Muscle layer of colon (tissue), 2 donors: ENCODE measurements around the gene AKR1C2.
"Not testable (repeated sequence)": the region's sequence is repeated elsewhere in the genome, so short reads cannot be mapped to it uniquely, and the experiment has no call there.

Experiments
- H3K27ac ChIP-seq: one replicate; pipeline ENCODE4 v1.7.0; 2013; ENCODE audit warnings: low read depth, mild to moderate bottlenecking, low read length, moderate library complexity
- H3K27me3 ChIP-seq, 2 donors: one replicate each; pipeline ENCODE4 v1.7.0; 2013; ENCODE audit warnings: low read length in 2 of 2, mild to moderate bottlenecking in 2 of 2; ENCODE audit not compliant: insufficient read depth in 2 of 2, control insufficient read depth in 1 of 2
- H3K36me3 ChIP-seq: one replicate; pipeline ENCODE4 v1.7.0; 2013; ENCODE audit warnings: mild to moderate bottlenecking, low read length; ENCODE audit not compliant: insufficient read depth
- H3K4me1 ChIP-seq: one replicate; pipeline ENCODE4 v1.7.0; 2013; ENCODE audit warnings: mild to moderate bottlenecking, low read length; ENCODE audit not compliant: insufficient read depth
- H3K4me3 ChIP-seq, 2 donors: one replicate each; pipeline ENCODE4 v1.7.0; 2013; ENCODE audit warnings: low read length in 2 of 2, low read depth in 1 of 2, mild to moderate bottlenecking in 1 of 2, moderate library complexity in 1 of 2
- H3K9ac ChIP-seq: one replicate; pipeline ENCODE4 v1.7.0; 2013; ENCODE audit warnings: low read length
- H3K9me3 ChIP-seq: one replicate; pipeline ENCODE4 v1.7.0; 2013; ENCODE audit warnings: mild to moderate bottlenecking, low read length
- donor health status: abdominal sarcoma.
- donor health status: Adenocarcinoma of cecum.

AKR1C2 gene

GRCh38 chr10:4983615-4984216, 19.9 kb downstream of the AKR1C2 start:
- Histone ChIP-seq H3K9ac (no peak overlapping the region), H3K4me3 (no peak overlapping the region), H3K36me3 (no peaks in the 10 kb centered on the region), H3K4me1 (peaks cover 19% of the 10 kb centered on the region), H3K27ac (no peak overlapping the region), H3K27me3 (no peaks in the 10 kb centered on the region), H3K9me3 (no peaks in the 10 kb centered on the region)

DNA sequence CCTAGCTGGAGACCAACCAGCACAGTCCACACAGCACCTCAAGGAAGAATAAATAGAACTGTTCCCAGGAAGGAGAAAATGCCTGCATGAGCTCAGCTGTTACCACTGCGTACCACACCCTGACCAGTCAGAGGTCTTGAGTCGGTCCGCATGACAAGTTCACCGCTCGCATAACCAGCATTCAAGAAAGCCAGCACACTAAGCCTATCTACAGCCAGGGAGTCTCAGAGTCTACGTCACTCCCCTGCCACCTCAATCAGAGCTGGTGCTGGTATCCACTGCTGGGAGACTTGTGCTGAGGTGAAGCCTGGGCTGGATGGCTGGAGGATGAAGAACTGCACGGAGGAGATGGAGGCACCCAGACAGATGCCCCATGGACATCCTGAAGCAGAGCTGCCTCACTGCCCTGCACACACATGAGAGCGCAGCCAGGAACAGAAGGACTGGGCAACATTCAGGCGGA, 20.9 kb downstream of the AKR1C2 start:
- H3K27ac ChIP-seq, result no peak overlapping the region

GRCh38 chr10:4981722-4982471, 21.8 kb downstream of the AKR1C2 start:
- Histone ChIP-seq H3K9ac (no peak overlapping the region), H3K4me3 (no peak overlapping the region)

More for the DNA sequence above, 20.9 kb downstream of the AKR1C2 start:
- no peaks in the 10 kb centered on the region for H3K27me3 ChIP-seq
- no peak overlapping the region for H3K4me3 ChIP-seq
- H3K9ac ChIP-seq, result no peak overlapping the region
- no peaks in the 10 kb centered on the region for H3K9me3 ChIP-seq
- no peaks in the 10 kb centered on the region for H3K36me3 ChIP-seq
- peaks cover 19% of the 10 kb centered on the region for H3K4me1 ChIP-seq

GRCh38 chr10:4980793-4981192, 22.9 kb downstream of the AKR1C2 start:
- Histone ChIP-seq H3K36me3 (no peaks in the 10 kb centered on the region), H3K9ac (no peak overlapping the region), H3K4me3 (no peak overlapping the region), H3K9me3 (no peaks in the 10 kb centered on the region), H3K27me3 (no peaks in the 10 kb centered on the region), H3K27ac (no peak overlapping the region), H3K4me1 (peaks cover 19% of the 10 kb centered on the region)

More at GRCh38 chr10:4981722-4982471, 21.8 kb downstream of the AKR1C2 start:
- Histone ChIP-seq H3K27ac (no peak overlapping the region), H3K27me3 (no peaks in the 10 kb centered on the region), H3K36me3 (no peaks in the 10 kb centered on the region), H3K4me1 (peaks cover 19% of the 10 kb centered on the region), H3K9me3 (no peaks in the 10 kb centered on the region)

DNA sequence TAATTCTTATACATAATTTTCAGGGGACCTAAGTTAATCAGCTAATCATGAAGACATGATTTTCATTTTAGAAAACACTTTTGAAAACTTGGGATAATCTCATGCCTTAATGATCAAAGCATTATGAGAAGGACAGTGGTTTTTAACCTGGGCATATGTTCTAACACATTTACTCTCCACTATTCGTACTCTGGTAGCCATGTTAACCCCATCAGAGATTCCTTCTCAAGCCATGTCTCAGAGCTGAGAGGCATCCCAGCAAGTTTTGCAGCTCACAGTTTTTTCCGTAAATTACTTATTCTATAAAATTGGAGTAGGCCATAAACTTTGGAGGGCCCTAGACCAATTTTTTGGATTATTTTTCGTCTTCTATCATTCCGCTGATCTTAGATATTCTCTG, 24.8 kb downstream of the AKR1C2 start:
- H3K4me1 ChIP-seq, result peaks cover 10% of the 10 kb centered on the region
- no peaks in the 10 kb centered on the region for H3K36me3 ChIP-seq
- no peak overlapping the region for H3K9ac ChIP-seq
- H3K27me3 ChIP-seq, result no peaks in the 10 kb centered on the region
- no peak overlapping the region for H3K4me3 ChIP-seq
- no peak overlapping the region for H3K27ac ChIP-seq
- H3K9me3 ChIP-seq, result no peaks in the 10 kb centered on the region

DNA sequence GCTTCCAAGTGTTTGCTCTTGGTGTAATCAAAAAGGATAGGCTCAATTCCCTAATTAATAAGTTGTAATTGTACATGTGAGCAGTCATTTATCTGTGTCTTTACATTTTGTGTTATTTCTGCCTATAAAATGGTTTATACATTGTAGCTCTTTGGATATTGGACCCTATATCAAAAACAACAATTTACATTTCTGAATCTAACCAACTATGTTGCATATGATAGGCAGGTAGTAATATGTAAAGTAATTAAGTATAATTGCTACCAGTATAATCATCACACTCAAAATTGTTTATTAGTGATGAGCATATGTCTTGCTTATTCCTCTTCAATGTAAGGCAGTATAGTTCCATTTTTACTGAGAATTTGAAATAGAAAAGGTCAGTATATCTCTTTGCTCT, 26.6 kb downstream of the AKR1C2 start:
- no peak overlapping the region for H3K4me3 ChIP-seq
- no peak overlapping the region for H3K9ac ChIP-seq
- no peaks in the 10 kb centered on the region for H3K36me3 ChIP-seq
- peaks cover 7% of the 10 kb centered on the region for H3K4me1 ChIP-seq
- no peak overlapping the region for H3K27ac ChIP-seq
- no peaks in the 10 kb centered on the region for H3K9me3 ChIP-seq
- H3K27me3 ChIP-seq, result no peaks in the 10 kb centered on the region

DNA sequence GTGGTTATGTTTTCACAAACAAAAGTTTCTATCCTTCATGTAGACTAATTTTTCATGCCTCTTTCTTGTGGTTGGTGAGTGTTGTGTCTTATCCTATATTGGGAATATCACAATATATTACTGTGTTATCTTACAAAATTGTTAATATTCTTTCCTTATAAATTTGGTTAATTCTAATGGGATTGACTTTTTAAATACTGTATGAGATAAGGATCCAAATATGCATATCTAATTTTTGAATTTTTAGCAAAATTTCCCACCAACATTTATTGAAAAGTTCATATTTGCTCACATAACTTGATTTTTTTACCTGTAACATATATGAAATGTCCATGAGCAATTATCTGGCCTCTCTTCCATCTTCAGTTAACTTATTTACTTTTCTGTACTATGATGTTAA, 29.3 kb downstream of the AKR1C2 start:
- not testable (repeated sequence) for H3K36me3 ChIP-seq

GRCh38 chr10:4973294-4973693, 30.4 kb downstream of the AKR1C2 start:
- H3K9me3 ChIP-seq, H3K4me1 ChIP-seq, H3K4me3 ChIP-seq, H3K27me3 ChIP-seq, H3K36me3 ChIP-seq, H3K27ac ChIP-seq, H3K9ac ChIP-seq: not testable (repeated sequence)

More for the DNA sequence above, 29.3 kb downstream of the AKR1C2 start:
- H3K9ac ChIP-seq, H3K27me3 ChIP-seq, H3K9me3 ChIP-seq, H3K4me3 ChIP-seq, H3K4me1 ChIP-seq, H3K27ac ChIP-seq: not testable (repeated sequence)

DNA sequence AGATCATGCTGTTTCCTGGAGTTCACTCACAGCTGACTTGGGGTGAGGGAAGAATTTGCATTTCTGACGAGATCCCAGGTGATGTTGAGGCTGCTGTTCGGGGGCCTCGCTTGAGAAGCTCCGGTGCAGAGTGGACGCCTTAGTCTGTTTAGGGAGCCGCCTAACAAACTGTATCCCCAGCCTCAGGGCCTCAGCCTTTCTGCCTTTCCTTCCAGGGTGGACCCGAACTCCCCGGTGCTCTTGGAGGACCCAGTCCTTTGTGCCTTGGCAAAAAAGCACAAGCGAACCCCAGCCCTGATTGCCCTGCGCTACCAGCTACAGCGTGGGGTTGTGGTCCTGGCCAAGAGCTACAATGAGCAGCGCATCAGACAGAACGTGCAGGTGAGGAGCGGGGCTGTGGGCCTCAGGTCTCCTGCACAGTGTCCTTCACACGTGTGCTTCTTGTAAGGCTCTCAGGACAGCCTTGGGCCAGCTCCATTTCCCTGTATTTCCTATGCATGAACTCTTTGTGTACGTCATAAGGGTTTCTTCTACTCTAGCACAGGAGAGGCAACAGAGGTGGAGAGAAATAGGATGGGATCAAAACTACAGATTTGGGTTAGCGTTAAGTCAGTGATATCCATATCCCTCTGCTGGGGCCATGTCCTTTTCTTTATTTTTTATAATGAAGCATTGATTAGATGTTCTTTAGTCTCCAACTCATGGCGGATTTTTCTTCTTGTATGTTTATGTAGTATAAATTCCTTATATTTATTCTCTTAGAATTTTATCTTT, 31.1 kb downstream of the AKR1C2 start:
- not testable (repeated sequence) for H3K36me3 ChIP-seq, H3K4me1 ChIP-seq, H3K9ac ChIP-seq, H3K27ac ChIP-seq, H3K4me3 ChIP-seq, H3K9me3 ChIP-seq, H3K27me3 ChIP-seq

DNA sequence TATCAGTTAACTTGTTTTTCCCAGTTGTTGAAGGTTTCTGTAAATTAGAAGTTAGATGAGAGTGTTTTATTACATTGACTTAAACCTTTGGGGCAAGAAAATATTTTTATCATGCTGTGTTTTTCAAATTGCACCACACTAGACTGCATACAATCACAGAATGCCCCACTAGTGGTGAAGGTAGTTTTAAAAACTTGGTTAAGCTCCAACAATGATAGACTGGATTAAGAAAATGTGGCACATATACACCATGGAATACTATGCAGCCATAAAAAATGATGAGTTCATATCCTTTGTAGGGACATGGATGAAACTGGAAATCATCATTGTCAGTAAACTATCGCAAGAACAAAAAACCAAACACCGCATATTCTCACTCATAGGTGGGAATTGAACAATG, 33.3 kb downstream of the AKR1C2 start:
- not testable (repeated sequence) for H3K4me3 ChIP-seq, H3K27me3 ChIP-seq, H3K36me3 ChIP-seq, H3K9me3 ChIP-seq, H3K27ac ChIP-seq, H3K4me1 ChIP-seq, H3K9ac ChIP-seq

DNA sequence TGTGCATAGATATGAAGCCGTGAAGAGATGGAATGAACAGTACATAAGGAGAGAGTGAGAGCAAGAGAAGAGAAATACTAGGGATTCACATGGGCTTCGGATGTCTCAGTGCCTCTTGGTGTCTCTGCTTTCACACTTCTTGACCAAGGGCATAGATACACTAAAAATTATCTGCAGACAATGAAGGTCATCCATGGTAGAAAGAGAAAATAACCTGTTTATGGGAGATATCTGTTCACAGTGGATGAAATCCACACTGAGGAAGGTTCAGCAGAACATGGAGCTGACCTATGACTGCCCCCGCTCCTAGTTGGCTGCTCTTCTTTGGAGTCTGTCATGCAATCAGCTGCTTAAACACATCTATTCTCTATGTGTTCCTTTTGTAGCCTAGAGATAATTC, 34.4 kb downstream of the AKR1C2 start:
- H3K27me3 ChIP-seq, H3K27ac ChIP-seq, H3K4me1 ChIP-seq, H3K4me3 ChIP-seq, H3K9me3 ChIP-seq, H3K36me3 ChIP-seq, H3K9ac ChIP-seq: not testable (repeated sequence)
